ENCODE data around the gene ZNF853.

Gene ZNF853

DNA sequence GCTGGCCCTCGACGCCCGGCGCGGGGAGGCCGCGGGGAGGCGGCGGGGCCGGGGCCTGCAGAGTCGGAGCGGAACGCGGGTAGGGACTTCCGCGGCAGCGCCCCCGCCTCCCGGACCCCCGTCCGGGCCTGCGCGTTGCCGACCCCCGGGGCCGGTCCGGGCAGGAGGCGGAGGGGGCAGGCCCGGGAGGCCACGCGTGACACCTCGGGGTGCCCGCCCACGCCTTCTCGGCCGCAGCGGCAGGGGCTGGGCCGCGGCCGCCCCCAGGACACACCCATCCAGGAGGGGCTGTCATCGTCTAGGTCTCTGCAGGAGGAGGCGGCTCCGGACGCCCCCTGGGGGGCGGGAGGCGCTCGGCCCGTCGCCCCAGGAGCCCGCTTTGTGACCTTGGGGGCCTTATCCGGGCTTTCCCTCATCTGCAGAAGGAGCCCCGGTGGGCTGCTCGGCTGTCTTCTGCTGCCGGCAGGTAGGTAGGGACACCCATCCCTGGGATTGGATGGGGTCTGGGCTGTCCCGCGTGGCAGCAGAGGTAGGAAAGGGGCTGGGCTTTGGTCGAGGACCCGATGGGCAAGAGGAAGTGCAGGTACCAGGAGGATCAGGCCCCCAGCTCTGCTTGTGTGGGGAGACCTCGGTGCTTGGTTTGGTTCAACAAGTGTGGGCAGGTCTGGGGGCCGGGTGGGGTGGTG lies 22.3 kb downstream of the ZNF853 start:
- DNase-seq, result peak in 1 of 2 experiments; percentile 9

DNA sequence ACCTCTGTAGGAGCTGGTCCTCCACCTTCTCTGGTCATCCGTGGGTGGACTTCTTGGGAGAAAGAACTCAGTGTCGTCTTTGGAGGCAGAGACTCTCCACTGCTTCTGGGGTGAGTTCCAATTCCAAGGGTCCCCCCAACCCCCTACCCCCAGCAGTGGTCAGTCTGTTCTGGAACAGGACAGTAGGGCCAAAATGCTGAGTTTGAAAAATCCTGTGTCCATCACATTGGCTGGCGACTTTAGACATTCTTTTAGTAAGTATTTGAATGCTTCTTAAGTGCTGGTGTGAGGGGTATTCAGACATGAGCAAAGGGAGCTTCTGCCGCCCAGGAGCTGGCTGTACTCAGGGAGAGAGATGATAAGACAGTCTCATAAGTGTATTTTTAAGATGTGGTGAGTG lies 23.6 kb downstream of the ZNF853 start:
- DNase-seq, result no peak

DNA sequence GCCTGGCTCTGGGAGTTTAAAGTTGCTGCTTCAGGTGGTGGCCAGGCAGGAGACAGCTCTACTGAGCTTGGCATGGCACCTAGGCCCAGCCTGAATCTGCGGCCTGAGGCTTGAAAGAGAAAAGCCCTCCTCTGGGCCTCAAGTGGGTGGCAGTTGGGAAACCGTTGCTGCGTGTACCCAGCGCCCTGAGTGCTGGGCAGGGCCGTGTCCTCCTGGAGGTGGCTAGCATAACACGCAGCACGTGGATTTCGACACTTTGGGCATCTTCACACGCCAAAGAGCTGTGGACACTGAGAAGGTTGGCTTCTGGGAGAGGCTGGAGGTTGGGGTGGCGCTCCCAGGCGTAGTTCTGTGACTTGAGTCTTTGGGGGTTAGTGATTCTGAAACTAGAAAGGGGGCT lies 24.2 kb downstream of the ZNF853 start:
- DNase-seq, result no peak

DNA sequence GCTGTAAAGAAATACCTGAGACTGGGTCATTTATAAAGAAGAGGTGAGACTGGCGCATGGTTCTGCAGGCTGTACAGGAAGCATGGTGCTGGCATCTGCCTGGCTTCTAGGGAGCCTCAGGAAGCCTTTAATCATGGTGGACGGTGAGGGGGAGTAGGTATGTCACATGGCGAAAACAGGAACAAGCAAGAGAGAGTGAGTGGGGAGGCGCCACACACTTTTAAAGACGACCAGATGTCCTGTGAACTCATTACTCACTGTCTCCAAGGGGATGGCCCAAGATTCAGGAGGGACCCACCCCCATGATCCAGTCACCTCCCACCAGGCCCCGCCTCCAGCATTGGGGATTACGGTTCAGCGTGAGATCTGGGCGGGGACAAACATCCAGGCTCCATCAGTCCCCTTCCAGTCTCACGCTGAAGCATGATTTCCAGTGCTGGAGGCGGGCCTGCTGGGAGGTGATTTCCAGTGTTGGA lies 24.9 kb downstream of the ZNF853 start:
- no peak for DNase-seq

DNA sequence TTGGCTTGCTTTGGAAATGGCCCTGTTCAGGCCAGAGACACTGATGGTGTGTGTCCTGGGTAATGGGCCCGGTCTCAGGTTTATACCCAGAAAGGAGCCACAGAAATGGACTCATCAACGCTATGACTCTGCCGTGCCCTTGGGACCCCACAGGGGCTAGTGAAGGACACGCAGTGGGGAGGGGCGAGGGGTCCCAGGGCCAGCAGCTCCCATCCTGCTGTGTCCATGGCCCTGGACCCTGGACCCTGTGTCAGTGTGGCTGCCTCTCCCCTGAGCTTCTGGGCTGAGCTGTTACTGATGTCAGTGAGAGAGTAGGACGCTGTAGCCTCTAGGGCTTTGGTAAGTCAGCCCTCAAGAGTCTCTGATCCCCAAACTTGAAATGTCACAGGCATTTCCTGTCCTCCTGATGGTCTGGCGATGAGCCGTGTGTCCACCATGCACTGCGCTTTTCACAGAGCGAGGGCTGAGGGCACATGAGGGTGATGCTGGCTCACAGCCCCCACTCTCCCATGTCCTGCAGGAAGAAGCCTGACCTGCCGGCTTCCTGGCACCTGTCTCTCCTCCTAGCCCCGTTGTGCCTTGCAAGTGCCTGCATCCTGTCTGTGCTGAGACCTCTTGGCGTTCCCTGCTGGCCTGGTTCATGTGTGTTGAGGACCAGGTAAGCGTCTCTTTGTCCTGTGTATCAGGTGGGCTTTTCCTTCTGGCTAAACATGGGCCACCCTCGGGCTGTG lies 26.1 kb downstream of the ZNF853 start:
- DNase-seq, result no peak

DNA sequence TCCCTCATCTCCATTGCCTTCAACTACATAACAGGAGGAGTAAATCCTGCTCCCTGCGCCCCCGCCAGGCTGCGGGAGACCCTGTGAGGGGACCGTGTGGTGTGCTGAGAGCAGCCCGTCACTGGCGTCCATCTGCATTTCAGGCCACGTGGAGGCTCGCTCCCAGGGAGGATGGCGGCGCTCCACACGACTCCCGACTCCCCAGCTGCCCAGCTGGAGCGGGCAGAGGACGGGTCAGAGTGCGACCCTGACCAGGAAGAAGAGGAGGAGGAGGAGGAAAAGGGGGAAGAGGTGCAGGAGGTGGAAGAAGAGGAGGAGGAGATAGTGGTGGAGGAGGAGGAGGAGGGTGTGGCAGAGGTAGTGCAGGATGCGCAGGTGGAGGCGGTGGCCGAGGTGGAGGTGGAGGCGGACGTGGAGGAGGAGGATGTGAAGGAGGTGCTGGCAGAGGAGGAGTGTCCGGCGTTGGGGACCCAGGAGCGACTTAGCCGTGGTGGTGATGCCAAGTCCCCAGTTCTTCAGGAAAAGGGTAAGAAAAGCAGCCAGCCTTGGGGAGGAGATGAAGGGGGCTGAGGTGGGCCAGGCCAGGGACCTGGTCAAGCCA lies 26.9 kb downstream of the ZNF853 start:
- no peak for DNase-seq

DNA sequence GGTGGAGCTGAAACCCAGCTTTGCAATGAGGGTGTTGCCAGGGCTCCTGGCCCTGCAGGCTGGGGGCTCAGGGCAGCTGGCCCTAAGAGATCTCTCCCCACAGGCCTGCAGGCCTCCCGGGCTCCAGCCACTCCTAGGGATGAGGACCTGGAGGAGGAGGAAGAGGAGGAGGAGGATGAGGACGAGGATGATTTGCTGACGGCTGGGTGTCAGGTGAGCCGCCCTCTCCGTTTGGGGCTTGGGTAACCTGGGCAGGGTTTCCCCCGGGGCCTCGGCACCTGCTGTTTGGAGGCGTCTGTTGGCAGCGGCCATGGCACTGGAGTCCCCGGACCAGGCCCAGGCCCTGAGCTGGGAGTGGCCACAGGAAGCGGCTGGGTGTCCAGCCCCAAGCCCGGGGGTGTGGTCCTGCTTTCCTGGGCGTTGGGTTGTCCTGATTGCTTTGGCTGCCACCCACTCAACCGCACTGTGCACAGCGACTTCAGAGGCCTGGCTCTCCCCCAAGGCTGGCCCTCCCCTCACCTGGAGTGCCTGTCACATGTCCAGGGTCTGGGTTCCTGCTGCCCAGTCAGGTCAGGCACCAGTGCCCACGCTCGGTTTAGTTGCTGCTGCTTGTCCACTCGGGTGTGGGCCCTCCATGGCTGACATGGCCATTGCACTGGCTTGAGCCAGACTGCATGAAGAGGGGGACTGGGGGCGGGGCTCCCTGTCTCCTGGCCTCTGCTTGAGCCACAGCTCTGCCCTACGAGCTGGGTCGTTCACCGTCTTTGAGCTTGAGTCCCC lies 27.6 kb downstream of the ZNF853 start:
- no peak for DNase-seq

DNA sequence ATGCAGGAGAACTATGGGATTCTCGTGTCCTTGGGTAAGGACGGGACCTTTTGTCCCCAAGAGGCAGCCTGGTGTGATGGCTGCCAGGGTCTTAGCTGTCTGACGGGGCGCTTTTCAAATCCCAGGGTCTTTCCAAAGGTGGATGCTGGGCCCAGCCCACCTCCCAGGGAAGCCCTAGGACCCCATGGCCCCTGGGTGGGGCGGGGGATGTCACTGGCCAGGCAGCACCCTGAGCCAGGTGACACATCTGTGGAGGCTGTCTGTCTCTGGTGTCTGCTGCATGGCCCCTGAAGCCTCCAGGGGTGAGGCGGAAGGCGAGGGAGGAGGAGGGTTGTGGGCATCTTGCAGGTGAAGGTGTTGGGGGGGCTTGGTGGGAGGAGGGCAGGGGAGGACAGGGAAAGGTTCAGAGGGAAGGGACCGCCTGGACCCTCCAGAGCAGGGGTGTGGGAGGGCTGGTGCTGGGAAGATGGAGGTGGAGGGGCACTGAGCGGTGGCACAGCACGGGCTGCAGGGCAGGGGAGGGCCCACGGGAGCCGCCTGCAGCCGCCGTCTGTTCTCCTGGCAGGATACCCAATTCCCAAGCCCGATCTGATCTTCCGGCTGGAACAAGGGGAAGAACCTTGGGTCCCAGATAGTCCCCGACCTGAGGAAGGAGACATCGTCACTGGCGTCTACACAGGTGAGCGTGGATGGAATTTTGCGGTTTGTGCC lies 28.7 kb downstream of the ZNF853 start:
- DNase-seq, result no peak

DNA sequence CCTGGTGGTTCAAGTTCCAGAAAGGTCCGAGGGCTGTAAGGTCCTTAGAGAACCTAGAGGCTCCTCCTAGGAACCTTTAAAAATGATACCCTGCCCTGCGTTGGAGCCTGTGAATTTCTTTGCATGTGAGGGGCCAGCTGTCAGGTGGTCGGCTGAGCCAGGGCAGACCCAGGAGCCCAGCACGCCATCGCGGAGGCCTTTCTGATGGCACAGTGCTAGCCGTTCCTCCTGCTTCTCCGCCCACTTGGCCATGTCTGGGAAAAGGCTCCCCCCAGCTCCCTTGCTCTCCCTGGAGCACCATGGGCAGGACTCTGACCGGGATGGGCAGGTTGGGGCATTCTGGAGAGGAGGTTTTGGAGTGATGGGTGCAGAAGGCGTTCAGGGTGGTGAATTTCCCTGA lies 29.3 kb downstream of the ZNF853 start:
- DNase-seq, result no peak

DNA sequence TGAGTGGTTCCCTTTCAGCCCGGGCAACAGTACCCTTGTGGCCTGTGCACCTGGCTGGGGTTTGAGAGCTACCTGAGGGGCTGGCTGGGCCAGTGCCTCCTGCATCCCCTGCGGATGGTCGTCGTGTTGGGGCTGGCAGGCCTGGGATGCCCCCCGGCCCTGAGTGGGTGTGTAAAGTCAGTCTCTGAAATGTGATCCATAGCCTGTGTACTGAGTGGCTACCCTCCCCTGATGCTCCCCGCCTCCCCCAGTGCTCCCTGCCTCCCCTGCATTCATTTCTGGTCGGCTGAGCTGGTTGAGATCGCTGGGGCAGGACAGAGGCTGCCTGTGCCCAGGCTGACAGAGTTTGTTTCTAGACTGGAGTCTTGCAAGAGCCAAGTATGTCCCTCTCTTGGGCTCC lies 31.1 kb downstream of the ZNF853 start:
- DNase-seq, result no peak

DNA sequence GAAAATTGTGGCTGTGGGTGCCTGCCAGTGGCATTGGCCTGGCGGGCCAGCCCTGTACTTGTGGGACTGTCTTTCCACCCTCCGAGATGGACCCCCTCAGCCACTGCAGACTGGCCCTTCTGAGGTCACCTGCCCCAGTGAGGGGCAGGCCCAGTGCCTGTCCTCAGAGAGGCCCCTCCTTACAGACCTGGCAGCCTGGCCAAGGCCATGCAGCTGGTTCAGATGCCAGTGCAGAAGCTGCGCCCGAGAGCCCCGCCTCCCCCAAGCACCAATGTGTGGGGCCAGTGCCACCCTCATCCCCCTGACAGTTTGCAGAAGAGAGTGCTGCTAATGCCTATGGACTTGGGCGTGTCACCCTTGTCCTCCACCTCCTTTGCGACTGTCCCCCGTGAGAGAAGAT lies 31.7 kb downstream of the ZNF853 start:
- DNase-seq, result no peak

DNA sequence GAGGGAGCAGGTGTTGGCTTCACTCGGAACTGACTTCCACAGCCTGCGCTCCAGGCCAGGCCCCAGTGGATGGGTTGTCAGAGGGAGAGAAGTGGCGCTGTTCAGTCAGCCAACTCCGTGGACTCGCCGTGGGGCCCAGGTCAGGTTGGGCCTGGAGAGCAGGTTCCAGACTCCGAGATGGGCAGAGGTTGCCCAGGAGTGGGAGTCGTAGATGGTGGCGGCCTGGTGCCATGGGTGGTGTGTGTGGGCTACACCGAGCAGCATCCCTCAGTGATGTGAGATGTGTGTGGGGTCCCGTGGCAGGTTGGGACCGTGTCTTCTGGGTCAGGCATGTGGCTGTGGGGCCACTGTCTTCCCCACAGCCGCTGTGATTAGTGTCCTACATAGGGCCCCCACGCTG lies 32.1 kb downstream of the ZNF853 start:
- DNase-seq, result no peak

DNA sequence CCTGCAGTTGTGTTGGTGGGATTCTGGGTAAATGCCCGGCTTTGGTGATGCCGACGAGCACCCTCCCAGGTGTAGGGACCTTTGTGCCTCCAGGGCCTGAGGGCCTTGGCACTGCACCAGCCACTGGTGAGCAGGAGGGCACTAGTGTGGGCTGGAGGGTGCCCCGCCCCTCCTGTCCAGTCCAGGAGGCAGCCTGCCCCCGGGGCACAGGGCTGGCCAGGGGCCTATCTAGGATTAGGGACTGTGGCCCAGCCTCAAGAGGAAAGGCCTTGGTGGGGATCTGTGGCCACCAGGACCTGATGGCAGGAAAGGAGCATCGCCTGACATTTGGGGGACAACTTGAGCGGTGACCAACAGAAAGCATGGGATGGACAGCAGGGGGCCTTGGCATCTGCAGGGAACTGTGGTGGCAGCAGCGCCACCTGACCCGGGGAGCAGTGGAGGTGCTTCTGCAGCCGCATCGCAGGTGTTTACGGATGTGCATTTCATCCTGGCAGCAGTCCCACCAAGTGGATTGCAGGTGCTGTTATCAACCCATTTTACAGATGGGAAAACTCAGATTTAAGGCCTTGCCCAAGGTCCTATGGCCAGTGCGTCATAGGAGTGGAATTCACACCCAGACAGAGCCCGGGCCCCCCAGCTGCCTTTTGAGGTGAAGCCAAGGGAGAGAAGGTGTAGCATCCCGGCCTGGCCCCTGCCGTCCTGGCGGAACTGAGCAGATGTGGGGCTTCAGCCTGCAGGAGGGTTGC lies 32.8 kb downstream of the ZNF853 start:
- DNase-seq, result no peak

DNA sequence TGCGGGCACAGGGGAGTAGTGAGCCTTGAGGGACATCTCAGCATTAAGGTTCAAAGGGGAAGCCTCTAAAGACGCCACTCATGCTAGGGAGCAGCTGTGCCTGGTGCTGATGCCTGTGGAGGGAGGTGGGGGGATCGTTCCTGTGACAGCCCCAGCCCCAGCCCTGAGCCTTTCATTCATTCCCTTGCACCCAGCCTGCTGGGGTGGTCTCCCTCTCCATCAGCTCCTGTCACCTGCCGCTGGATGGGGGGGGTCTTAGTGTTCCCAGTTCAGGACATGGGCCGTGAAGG lies 33.4 kb downstream of the ZNF853 start:
- DNase-seq, result no peak

DNA sequence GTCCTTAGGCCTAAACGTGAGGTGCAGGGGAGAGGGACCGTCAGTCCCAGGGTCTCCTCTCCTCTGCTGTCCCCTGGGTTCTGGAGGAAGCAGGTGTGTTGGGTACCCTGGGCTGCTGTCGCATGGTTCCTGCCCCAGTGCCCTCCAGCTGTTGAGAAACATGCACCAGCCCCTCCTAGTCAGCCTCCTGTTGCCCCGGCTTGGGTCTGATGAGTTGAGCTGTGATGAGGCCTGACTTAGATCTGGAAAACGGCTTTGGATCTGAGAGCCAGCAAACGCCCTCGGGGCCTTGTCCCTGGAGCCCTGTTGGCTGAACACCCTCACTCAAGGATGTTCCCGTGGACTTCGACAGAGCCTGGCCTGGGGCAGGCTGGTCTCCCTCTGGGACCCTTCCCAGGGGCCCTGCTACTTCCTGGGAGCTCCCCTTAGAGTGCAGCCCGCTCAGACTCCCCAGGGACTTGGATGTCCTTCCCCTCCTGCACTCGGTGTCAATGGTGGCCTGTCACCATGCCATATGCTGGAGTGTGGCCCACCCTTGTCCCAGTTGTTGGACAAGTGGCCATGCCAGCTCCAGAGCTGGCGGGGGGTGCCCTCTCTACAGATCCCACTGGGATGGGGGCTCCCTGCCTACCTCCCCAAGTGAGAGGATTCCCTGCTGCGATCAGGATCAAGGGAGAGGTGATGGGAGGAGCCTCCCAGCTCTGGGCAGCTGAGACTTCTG lies 34.0 kb downstream of the ZNF853 start:
- DNase-seq, result no peak

DNA sequence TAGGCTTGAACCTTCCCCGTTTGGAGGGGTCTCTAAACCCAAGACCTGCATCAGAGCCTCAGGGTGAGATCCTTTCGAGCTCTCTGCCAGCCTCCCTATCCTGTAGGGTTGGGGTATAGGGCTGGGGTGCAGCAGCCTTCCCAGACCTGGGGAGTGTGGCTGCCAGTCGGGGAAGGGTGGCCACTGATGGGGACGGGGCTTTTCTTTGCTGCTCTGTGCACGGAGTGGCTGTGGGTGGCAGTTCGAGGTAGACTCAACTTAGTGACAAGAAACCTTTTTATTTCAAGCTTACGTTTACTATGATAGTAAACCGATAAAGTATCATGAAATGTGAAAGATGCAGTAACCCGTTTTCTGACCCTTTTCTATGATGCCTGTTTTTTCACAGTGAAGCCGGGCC lies 34.7 kb downstream of the ZNF853 start:
- no peak for DNase-seq

DNA sequence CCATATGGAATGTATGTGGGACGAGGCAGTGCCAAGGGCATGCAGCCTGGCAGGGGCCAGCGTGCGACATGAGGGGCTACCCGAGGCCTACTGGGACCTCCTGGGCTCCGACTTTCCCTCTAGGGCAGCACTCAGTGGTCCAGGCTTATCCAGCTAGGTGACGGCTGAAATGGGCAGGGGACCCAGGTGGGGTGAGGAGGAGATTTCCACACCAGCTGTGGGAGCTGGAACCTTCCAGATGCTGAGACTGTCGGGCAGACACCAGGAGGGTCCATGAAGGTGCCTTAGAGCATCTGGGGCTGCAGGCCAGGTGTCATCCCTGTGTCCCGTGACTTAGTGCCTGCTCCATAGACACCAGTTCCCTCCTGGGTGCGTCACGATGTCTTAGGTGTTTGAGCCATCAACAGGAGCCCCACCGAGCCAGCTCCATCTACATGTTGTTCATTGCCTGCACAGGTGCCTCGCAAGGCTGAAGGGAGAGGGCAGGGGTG lies 35.2 kb downstream of the ZNF853 start:
- no peak for DNase-seq

DNA sequence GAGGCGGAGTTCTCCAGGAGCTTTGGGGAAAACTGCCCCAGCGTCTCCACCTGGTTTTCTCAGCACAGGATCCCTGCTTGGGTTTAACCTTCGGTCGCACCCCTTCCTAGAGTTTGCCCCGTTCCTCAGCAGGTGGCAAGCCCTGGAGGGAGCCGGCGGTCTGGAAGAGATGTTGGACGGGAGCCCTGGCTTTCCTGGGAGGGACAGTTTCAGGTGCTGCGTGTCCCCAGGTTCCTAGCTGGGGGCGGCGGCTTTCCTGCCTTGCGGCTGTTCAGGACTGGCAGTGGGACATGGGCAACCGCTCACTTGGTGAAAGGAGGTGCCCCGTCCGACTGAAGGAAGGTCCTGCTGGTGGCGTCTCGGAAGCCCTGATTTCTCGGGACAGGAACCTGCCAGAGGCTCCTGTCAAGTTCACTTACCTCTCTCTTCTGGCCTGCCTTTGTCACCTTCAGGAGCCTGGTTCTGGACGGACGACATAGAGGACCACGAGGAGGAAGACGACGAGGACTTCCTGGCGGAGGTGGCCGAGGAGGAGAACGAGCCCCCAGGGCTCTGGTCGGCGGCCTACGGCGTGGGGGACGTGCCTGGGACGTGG lies 36.5 kb downstream of the ZNF853 start:
- DNase-seq, result no peak

DNA sequence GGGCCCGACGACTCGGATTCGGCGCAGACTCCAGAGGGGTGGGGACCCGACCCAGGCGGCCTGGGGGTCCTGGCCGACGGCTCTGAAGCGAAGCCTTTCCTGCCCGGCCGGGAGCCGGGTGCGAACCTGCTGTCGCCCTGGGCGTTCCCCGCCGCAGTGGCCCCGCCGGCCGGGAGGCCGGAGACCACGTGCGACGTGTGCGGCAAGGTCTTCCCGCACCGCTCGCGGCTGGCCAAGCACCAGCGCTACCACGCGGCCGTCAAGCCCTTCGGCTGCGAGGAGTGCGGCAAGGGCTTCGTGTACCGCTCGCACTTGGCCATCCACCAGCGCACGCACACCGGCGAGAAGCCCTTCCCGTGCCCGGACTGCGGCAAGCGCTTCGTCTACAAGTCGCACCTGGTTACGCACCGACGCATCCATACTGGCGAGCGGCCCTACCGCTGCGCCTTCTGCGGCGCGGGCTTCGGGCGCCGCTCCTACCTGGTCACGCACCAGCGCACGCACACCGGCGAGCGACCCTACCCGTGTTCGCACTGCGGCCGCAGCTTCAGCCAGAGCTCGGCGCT lies 37.1 kb downstream of the ZNF853 start:
- DNase-seq, result no peak
